NCI-H1694 (cell line): Measurements from ENCODE around the gene LSAMP.
A peak's percentile ranks its signal among the peaks of the same experiment; 100 is the strongest.
"Not testable (repeated sequence)": the region's sequence is repeated elsewhere in the genome, so short reads cannot be mapped to it uniquely, and the experiment has no call there.

Experiments used
- DNase-seq: peaks from one replicate; lab custom pipeline; 2025; lab: John Stamatoyannopoulos, UW

Gene LSAMP

DNA sequence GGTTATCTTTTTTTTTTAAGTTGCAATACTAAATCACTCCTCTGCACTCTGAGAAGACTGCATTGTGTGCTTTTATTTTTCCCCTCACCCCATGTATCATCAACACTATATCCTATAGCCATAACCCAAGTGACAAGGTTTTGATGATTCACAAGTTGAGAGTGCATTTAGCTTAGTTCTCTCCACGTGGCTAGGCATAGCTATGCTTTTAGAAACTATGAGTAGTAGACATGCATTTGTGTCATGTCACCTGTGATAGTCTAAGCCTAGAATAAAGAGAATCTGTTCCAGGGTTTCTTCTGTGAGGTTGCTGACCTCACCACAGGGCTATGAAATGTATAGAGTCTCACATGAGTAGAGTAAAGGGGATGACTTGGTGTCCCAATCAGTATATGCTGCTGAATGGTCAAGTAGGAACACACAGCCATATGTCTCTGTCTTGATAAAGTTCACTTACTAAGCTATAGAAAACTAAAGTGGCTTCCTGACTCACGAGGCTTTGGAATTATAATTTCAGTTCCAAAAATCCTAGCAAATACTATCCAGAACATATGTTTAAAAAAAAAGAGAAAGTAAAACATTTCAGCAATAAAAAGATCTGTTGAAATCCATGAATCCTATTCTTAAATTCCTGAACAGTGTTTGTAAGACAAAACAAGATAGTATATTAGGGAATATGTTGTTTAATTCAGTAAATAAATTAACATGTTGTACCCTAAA is 206.3 kb downstream of the LSAMP start:
- DNase-seq, result no peak

DNA sequence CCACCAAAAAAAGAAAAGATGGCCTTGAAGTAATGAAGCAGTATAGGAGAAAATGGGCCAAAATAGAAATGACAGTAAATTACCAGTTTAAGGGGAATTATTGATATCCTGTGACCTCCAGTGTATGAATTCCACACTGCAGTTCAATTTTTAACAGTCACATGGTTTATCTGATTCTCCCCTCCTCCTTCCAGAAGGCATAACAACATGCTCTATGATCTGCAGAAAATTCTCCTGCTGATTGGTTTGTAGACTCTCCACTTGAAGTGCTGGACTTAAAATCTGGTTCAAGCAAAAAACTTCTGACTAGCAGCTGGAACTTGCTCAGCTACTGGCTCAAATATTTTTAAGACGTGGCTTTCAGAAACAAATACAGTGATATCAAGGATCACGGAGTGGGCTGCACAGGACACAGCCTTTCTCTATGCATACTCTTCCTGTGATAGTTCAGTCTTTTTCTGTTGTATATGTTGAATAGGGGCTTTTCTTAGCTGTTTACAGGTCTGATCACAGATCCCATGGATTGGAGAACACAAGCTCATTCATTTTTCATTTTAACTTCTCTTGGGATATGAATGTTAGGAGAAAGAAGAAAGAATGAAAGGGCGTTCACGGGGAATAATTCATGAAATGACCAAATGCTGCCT is 211.5 kb downstream of the LSAMP start:
- no peak for DNase-seq

DNA sequence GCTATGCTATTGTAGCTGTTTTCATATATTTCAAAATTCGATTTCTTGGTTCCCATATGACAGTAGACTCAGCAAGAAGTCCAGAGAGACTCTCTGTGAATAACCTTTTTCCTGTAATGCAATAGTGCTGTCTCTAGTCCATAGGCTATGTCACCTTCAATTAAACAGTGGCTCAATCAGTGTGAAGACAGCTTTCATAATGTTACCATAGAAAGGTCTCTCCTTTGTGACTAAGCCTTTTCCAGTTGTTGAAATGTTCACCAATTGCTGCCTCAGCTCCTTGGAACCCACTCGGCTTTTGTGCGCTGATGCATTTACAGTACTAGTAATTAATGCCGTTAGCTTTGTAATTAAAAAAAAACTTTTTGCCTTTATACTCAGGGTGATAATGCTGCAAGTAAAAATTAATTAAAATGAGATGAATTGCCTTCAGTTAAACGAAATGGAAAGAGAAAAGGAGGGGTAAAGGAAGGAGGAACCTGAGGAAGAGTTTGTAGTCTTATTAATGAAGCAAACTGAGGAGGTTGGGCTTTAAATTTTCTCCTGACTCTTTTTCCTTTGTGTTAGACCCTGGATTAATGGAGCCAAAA is 214.8 kb downstream of the LSAMP start:
- DNase-seq, result no peak

GRCh38 chr3:116226266-116226665 is 219.0 kb downstream of the LSAMP start:
- DNase-seq, result no peak

DNA sequence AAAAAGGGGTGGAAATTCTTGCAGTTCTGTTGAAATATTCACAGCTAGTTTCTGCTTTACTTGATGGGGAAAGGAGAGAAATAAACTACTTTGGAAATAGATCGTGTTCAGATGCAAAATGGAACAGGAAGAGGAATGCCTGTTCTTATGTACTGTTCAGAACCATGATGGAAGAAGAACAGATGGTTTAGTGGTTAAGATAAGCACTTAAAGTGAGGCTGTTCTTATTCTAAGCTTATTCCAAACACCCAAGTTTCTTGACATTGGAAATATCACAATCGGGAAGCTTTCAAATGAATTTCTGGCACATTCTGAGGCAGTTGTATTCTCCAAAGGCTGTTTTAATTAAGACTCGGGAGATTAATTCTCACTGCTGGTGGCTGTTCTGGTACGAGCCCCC is 228.5 kb downstream of the LSAMP start:
- DNase-seq, result no peak

DNA sequence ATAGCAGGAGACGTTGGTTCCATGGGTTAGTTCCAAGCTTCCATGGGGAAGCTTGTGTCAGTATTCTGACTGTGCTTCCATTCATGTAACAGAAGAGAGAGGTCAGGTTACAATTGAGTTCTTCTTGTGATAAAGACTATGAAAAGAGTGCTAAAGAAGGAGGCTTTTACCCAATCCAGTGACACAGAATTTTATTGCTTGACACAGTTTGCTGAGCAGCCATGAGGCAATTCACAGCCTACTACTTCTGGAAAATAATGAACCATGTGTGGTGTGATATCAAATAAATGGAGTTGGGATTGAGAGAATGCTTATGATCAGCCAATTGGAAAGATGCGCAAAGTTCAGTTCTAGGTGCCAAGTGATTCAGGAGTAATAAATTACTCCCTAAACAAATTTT is 233.4 kb downstream of the LSAMP start:
- no peak for DNase-seq

- not testable (repeated sequence) for DNase-seq
Observed at GRCh38 chr3:116208830-116209229, 236.5 kb downstream of the LSAMP start.

DNA sequence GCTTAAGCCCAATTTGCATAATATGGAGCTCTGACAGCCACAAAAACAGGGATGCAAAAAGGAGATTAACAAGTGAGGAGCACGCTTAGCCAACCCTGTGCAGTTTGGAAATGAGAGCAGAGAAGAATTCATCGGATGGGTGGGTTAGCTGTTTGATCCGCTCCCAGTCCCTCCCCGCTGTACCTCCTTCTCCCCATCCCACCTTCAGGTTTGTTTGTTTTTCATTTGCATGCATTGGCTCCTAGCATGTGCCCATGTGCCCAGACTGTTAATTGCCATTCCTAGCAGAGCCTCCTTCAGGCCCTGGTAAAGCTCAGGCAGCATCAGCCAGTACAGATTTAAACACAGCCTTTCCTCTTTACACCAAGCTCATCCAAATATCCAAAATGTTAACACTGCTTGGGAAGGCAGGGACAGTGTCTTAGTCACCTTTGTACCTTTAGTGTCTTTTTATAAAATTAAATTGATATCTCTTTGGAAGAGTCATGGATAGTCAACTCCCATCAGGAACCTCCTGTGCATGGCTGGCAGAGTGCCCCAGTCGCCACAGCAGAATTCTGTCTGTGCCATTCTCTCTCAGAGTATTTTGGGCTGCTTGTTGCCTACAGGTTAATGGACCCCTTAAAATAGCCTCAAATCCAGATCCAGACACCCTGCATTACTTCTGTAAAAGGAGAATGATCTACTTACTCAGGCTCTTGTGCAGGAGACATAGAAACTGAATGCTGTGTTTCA is 244.2 kb downstream of the LSAMP start:
- DNase-seq, result peak; percentile 25

DNA sequence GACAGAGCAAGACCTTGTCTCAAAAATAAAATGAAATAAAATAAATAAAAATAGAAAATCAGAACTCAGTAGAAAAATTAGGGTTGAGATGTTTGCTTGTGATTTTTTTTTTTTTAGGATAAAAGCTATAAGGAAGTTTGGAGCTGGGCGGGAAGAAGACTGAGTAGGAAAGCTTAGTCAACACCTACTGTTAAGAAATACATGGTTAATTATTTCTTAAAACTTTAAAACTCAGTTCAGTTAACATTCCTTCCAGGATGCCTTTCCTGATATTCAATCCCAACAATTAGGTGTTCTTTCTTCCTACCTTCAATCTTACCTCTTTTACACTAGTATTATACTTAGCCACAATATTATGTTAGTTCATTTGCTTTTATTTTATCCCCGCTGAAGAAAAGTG is 246.2 kb downstream of the LSAMP start:
- DNase-seq, result no peak

GRCh38 chr3:116198087-116198486 is 247.2 kb downstream of the LSAMP start:
- DNase-seq, result no peak

DNA sequence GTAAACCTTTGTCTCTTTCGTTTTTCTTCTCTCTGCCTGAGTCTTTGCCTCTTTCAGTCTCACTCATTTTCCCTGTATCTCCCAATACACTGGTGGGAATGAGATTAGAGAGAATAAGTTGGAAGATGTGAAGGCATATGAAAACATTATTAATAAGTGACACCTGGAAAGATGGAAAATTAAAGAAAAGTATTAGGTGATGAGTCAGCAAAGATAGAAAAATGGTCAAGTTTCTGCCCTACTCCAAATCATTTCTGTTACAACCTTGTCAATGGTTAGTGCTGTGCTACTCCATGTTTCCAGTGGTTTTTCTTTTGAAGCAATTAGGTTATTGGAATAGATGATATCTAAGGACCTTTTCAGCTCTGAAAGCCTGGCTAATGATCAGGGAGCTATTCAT is 252.8 kb downstream of the LSAMP start:
- DNase-seq, result no peak

- no peak for DNase-seq
Observed at GRCh38 chr3:116191409-116191808, 253.9 kb downstream of the LSAMP start.

DNA sequence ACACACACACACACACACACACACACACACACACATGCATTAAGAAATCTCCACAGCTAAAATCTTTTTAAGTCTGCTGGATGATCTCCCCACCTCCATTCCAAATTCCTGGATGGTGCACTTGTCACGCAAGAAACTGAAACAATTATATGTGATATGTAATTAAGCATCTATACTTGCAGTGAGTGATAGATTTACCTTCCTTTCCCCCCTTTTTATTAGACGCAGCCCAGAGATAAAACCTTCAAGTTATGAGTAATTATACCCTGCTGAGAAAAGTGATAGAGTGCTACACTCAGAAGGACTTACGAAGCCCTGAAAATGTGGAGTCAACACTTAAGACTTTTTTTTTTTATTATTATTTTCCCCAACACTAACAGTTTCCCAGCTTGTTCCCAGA is 255.2 kb downstream of the LSAMP start:
- no peak for DNase-seq

DNA sequence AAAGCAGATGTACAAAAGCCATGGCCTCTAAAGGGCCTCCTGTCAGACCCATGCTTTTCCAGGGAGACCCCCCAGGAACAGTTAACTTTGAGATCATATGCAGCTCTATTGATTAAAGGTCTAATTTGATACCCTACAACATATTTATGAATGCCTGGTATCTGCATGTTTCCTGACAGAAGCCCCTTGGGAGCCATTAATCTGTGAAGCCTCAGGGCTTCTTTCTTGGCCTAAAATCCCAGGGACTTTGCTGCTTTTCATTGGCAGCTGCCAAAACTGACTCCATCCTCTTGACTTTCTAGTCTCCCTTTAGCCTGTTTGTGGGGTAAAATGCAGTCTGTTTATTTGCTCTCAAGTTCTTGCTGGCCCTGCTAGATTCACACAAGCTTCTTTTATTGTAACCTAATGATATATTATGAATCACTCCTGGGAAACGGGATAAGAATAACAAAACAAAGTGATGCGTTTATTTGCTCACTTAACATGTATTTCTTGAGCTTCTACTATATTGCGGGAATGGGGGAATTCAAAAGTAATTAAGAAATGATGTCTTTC is 257.0 kb downstream of the LSAMP start:
- no peak for DNase-seq

GRCh38 chr3:116186049-116186448 is 259.2 kb downstream of the LSAMP start:
- no peak for DNase-seq

DNA sequence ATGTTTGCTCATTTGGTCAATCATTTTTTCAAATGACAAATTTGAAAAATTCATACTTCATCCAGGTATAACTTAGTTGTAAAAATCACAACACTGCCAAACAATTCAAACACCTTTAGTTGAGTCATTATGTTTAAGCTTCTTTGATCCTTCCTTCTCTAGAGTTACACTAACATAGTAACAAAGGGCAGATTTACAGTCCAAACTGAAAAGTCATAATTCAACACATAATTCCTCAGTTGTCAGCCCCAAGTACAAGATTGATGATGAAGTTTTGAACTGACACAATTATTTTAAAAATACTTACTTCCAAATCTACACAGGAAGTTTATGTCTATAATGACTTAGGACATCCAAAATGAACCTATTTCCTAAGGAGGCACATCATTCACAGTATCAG is 264.1 kb downstream of the LSAMP start:
- DNase-seq, result no peak

GRCh38 chr3:116179091-116179490 is 266.2 kb downstream of the LSAMP start:
- DNase-seq, result no peak

- no peak for DNase-seq
Observed at GRCh38 chr3:116176974-116177555, 268.2 kb downstream of the LSAMP start.

GRCh38 chr3:116166121-116166520 is 279.2 kb downstream of the LSAMP start:
- no peak for DNase-seq

GRCh38 chr3:116165641-116166040 is 279.6 kb downstream of the LSAMP start:
- no peak for DNase-seq

DNA sequence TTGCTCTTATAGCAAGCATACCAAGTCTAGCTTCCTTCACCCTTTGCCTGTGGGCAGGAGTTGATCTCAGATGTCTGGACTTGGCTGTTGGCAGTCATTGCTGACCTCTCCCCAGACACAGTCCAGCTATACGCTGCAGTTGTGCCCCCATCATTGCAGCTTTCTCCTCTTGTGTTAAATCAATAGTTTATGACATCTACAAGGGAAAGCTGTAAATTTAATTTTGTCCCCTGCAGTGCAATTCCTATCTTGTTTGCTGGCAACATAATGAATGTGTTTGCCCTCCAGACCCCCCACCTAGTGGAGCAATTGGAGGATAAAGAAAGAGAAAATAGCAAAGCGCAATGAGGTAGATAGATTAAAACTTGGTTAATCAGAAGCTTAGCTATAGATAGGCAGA is 280.2 kb downstream of the LSAMP start:
- DNase-seq, result no peak

GRCh38 chr3:116164039-116164438 is 281.2 kb downstream of the LSAMP start:
- DNase-seq, result no peak
